ENCODE measurements around the gene MCC.

Gene MCC

DNA sequence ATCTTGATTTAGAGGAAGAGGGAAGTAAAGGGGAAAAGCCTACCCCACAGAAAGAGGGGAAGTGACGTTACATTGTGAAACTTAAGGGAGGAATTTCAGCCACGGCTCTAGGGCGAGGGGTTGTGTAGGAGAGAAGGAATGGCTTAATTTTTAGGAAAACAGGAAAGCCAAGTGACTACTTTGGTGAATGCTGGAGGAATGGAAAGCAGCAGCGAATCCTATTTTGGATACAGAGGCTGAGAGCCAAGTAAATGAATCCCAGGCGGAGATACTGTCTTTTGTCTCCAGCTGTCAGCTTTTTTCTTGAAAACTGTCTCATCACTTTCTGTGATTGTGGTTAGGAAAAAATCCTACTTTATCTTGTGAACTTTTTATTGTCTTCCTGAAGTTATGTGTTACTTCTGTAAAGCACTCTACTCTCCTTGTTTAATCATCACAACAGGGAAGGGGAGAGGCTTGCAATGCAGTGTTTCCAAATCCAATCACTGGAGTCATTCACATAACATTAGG lies 241.8 kb downstream of the MCC start:
- no peak for DNase-seq (ENCODE audit: low spot score)
- in situ Hi-C loops (cut with MboI; ENCODE audit: low sequenced_read_pairs, unreplicated experiment), result no loop called here
- TF ChIP-seq, protein P1, sequence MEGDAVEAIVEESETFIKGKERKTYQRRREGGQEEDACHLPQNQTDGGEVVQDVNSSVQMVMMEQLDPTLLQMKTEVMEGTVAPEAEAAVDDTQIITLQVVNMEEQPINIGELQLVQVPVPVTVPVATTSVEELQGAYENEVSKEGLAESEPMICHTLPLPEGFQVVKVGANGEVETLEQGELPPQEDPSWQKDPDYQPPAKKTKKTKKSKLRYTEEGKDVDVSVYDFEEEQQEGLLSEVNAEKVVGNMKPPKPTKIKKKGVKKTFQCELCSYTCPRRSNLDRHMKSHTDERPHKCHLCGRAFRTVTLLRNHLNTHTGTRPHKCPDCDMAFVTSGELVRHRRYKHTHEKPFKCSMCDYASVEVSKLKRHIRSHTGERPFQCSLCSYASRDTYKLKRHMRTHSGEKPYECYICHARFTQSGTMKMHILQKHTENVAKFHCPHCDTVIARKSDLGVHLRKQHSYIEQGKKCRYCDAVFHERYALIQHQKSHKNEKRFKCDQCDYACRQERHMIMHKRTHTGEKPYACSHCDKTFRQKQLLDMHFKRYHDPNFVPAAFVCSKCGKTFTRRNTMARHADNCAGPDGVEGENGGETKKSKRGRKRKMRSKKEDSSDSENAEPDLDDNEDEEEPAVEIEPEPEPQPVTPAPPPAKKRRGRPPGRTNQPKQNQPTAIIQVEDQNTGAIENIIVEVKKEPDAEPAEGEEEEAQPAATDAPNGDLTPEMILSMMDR (IDR thresholded peaks at IDR 0.05; ENCODE audit: borderline replicate concordance, control extremely low read depth, extremely low read depth, insufficient read depth, missing control alignments), result no peak

DNA sequence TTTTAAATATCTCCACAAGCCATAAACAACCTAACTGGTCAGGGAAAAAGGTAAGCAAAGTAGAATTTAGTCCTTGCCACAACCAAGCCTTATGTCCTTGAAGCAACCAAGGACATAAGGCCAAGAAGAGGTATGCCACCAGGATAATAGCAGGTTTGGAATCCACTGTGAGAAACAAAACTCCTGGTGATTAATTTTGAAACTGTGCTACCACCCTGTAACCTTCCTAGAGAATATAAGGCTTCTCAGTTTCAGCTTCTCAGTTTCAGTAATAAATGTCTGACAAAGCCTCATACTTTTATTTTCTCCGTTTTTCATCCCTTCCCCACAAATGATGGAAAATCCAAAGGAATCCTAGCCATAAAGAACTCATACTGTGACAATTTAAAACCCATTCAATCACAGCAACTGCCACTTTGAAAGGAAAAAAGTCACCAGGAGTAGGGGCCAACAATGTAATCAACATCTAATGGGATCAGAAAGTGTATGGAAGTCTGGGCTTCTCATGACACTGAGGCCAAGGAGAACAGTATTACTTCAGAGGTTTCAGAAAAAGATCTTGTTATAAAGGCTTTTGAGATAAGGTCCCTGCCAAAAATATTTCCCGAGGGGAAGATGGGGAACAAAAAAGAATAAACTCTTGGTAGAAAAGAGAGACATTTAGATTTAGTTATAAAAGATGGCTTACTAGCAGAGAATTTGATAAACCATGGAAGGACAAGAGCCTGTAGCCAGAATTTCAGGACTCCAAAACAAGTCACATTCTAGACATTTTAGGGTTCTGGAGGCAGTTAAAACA lies 242.6 kb downstream of the MCC start:
- in situ Hi-C loops (cut with MboI; ENCODE audit: low sequenced_read_pairs, unreplicated experiment), result no loop called here
- TF ChIP-seq, protein P1 (IDR thresholded peaks at IDR 0.05; ENCODE audit: borderline replicate concordance, control extremely low read depth, extremely low read depth, insufficient read depth, missing control alignments), result no peak
- DNase-seq (ENCODE audit: low spot score), result no peak

DNA sequence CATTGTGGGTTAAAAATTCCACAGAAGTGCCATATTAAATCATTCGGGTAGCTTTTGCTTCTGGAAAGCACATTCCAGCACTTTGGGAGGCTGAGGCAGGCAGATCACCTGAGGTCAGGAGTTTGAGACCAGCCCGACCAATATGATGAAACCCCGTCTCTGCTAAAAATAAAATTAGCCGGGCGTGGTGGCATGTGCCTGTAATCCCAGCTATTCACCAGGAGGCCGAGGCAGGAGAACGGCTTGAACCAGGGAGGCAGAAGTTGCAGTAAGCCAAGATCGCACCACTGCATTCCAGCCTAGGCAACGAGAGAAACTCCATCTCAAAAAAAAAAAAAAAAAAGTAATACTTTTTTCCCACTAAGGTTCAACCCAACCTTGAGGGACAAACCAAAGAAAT lies 243.3 kb downstream of the MCC start:
- in situ Hi-C loops (cut with MboI; ENCODE audit: low sequenced_read_pairs, unreplicated experiment), result no loop called here
- DNase-seq (ENCODE audit: low spot score), result no peak
- TF ChIP-seq, protein P1 (IDR thresholded peaks at IDR 0.05; ENCODE audit: borderline replicate concordance, control extremely low read depth, extremely low read depth, insufficient read depth, missing control alignments), result no peak

DNA sequence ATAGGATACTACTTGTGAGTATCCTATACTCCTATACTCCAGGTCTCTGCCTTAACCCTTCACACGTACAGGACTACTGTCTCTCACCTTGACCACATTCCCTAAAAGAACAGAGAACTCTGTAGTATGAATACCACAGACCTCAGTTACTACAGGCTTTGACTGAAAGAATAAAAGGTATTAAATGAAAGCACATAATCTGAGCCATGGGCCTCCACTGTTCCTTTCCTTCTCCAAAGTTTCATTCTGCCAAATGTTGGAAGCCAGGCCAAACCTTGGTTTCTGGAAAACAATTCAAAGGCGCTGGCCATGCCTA lies 244.9 kb downstream of the MCC start:
- DNase-seq (ENCODE audit: low spot score), result no peak
- in situ Hi-C loops (cut with MboI; ENCODE audit: low sequenced_read_pairs, unreplicated experiment), result no loop called here
- TF ChIP-seq, protein P1 (IDR thresholded peaks at IDR 0.05; ENCODE audit: borderline replicate concordance, control extremely low read depth, extremely low read depth, insufficient read depth, missing control alignments), result no peak

DNA sequence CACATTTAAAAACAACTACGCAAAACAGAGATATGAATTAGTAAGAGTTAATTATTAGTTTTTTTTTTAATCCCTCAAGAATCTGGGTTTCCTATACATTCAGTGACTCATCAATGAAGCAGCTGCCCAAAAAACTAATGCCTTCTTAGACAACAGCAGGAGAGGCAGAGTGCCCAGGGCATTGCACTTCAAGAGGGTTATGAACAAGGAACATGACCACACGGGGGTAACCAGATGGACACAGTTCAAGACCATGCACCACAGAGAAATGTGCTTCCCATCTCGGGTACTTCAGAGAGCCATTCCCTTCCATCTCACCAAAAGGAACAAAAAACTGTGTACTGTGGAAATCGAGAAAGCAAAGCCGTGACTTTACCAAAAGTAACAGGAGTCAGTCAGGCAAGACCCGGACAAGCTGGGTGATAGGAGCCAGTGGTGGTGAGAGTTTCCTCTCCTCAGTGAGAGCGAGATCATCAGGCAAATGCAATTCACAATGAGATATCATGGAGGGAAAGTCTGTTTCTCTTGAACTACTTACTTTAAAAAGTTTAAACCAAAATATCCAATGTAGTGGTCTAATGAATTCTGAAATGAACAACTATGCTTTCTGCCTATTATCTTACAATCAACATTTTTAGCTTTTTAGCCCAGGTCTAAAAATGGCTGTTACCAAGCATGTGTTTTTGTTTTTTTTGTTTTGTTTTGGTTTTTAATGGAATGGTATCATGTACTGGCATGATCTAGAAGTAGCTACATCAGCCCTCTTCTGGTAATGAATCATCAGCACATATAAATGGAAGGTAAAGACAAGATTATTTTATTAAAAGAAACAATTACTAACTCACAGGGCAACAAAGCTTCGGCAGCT lies 245.5 kb downstream of the MCC start:
- in situ Hi-C loops (cut with MboI; ENCODE audit: low sequenced_read_pairs, unreplicated experiment), result no loop called here
- TF ChIP-seq, protein P1 (IDR thresholded peaks at IDR 0.05; ENCODE audit: borderline replicate concordance, control extremely low read depth, extremely low read depth, insufficient read depth, missing control alignments), result no peak
- no peak for DNase-seq (ENCODE audit: low spot score)

DNA sequence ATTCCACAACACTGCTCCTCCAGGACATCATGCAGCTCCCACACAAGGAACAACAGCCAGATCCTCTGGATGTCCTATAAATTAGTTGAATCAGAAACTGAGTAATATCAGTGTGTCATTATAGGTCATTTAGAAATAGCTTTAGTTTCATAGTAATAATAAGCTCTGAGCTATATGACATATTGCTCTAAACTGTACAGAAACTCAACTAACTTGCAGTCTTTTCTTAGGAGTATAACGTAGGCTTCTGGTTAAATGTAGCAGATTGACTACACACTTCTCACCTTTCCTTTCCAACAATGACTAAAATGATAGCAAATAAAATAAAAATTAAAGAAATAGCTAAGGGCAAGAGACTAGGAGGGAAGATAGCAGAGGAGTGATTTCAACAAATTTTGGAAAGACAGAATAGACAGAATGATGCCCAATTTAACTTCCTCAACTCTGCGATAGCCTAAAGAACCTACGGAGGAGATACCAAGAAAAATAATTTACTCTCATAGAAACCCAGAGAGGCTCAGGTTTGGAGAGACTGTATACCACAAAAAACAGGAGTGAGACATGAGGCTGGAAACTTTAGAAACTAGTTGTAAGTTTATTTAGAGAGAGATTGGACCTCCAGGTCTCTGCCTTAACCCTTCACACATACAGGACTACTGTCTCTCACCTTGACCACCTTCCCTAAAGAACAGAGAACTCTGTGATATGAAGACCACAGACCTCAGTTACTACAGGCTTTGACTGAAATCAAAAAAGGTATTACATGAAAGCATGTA lies 247.1 kb downstream of the MCC start:
- in situ Hi-C loops (cut with MboI; ENCODE audit: low sequenced_read_pairs, unreplicated experiment), result no loop called here
- TF ChIP-seq, protein P1 (IDR thresholded peaks at IDR 0.05; ENCODE audit: borderline replicate concordance, control extremely low read depth, extremely low read depth, insufficient read depth, missing control alignments), result no peak
- DNase-seq (ENCODE audit: low spot score), result no peak

Measured in GM13976 (cell line).